IMR-90 (cell line): ENCODE measurements around the gene TMEM223. TPM values are rescaled to one million over a fixed set of nuclear protein-coding genes. Genes with fewer than 3 reads are reported as not detected.

Source experiments
- ATAC-seq: fragments of 200-7000 bp; cut with Tn5 transposase; 2 replicates; pipeline ENCODE4 v1.9.1; 2020; ENCODE audit warnings: low read depth, mild to moderate bottlenecking, moderate library complexity
- BruUV-seq: library from RNA; stranded (reverse); fragments of 400-500 nt; replicated peaks from 2 replicates; lab custom pipeline; 2021; lab: Mats Ljungman, UMichigan
- CTCF ChIA-PET: fragments of 300-600 bp; formaldehyde crosslinking; extraction: SDS; loops from one replicate; lab custom pipeline; 2021; ENCODE audit warnings: antibody characterized with exemption; lab: Yijun Ruan, JAX
- POLR2A ChIA-PET: fragments of 300-600 bp; sonication (Branson Sonifier 250); formaldehyde crosslinking; loops from one replicate; lab custom pipeline; 2022; ENCODE audit warnings: antibody characterized with exemption; ENCODE audit not compliant: unreplicated experiment; lab: Charles Lee
- DNase-seq: peaks from one replicate; pipeline ENCODE4 v3.0.0; 2013
- H2AFZ ChIP-seq: replicated peaks from 2 replicates; pipeline ENCODE3; 2013; ENCODE audit warnings: low read length, mild to moderate bottlenecking; ENCODE audit not compliant: poor library complexity
- H2AK5ac ChIP-seq: 2 replicates; pipeline ENCODE4 v1.6.1; 2013; ENCODE audit warnings: low read depth, low read length, inconsistent platforms
- H2AK9ac ChIP-seq: replicated peaks from 2 replicates; pipeline ENCODE3; 2013; ENCODE audit warnings: mild to moderate bottlenecking, low read depth, low read length, moderate library complexity; ENCODE audit not compliant: poor library complexity
- H2BK120ac ChIP-seq: 2 replicates; pipeline ENCODE4 v1.6.1; 2013; ENCODE audit warnings: low read depth, low read length, inconsistent platforms
- H2BK15ac ChIP-seq: 3 replicates; pipeline ENCODE4 v1.6.1; 2013; ENCODE audit warnings: low read depth, low read length, inconsistent platforms
- H2BK20ac ChIP-seq: 2 replicates; pipeline ENCODE4 v1.6.1; 2013; ENCODE audit warnings: low read depth, mild to moderate bottlenecking, inconsistent platforms, low read length, moderate library complexity
- H2BK5ac ChIP-seq: 2 replicates; pipeline ENCODE4 v1.6.1; 2013; ENCODE audit warnings: mild to moderate bottlenecking, low read depth, low read length, inconsistent platforms; ENCODE audit not compliant: poor library complexity, severe bottlenecking
- H3K14ac ChIP-seq: replicated peaks from 2 replicates; pipeline ENCODE4 v1.6.1; 2013; ENCODE audit warnings: low read depth, low read length, inconsistent platforms
- H3K18ac ChIP-seq: 2 replicates; pipeline ENCODE4 v1.6.1; 2013; ENCODE audit warnings: low read depth, low read length, control low read depth
- H3K23ac ChIP-seq: 2 replicates; pipeline ENCODE4 v1.6.1; 2013; ENCODE audit warnings: low read depth, low read length, inconsistent platforms
- H3K27ac ChIP-seq: 2 replicates; pipeline ENCODE4 v1.5.1; 2013; ENCODE audit warnings: mild to moderate bottlenecking, control low read depth, low read length; ENCODE audit not compliant: insufficient read depth
- H3K27me3 ChIP-seq: 2 replicates; pipeline ENCODE4 v1.6.1; 2013; ENCODE audit warnings: low read length; ENCODE audit not compliant: control insufficient read depth, insufficient read depth
- H3K36me3 ChIP-seq: 2 replicates; pipeline ENCODE4 v1.6.1; 2013; ENCODE audit warnings: low read length, mixed read lengths; ENCODE audit not compliant: control insufficient read depth, insufficient read depth
- H3K4ac ChIP-seq: 2 replicates; pipeline ENCODE4 v1.6.1; 2013; ENCODE audit warnings: low read depth, low read length, inconsistent platforms
- H3K4me1 ChIP-seq: 2 replicates; pipeline ENCODE4 v1.6.1; 2013; ENCODE audit warnings: low read length, mixed read lengths; ENCODE audit not compliant: control insufficient read depth, insufficient read depth
- H3K4me2 ChIP-seq: 2 replicates; pipeline ENCODE4 v1.6.1; 2013; ENCODE audit warnings: low read depth, mild to moderate bottlenecking, control low read depth, low read length, moderate library complexity
- H3K4me3 ChIP-seq: 2 replicates; pipeline ENCODE4 v1.5.1; 2013; ENCODE audit warnings: low read depth, mild to moderate bottlenecking, control low read depth, low read length, moderate library complexity; ENCODE audit not compliant: insufficient read depth
- H3K56ac ChIP-seq: 2 replicates; pipeline ENCODE4 v1.6.1; 2013; ENCODE audit warnings: low read length, inconsistent platforms; ENCODE audit not compliant: insufficient read depth; ENCODE audit errors: extremely low read depth
- H3K79me1 ChIP-seq, 2 experiments: 2 replicates each; pipeline ENCODE4 v1.6.1; 2013; ENCODE audit warnings: low read length in 2 of 2, inconsistent platforms in 1 of 2, low read depth in 1 of 2
- H3K9ac ChIP-seq: 2 replicates; pipeline ENCODE4 v1.6.1; 2013; ENCODE audit warnings: low read depth, low read length, control low read depth
- H3K9me1 ChIP-seq: 2 replicates; pipeline ENCODE4 v1.6.1; 2013; ENCODE audit warnings: low read length, inconsistent platforms; ENCODE audit not compliant: insufficient read depth
- H3K9me3 ChIP-seq: 2 replicates; pipeline ENCODE4 v1.6.1; 2013; ENCODE audit warnings: low read length; ENCODE audit not compliant: control insufficient read depth, insufficient read depth
- H4K20me1 ChIP-seq: 2 replicates; pipeline ENCODE4 v1.6.1; 2013; ENCODE audit warnings: low read length, inconsistent platforms; ENCODE audit not compliant: insufficient read depth
- H4K5ac ChIP-seq: 2 replicates; pipeline ENCODE4 v1.6.1; 2013; ENCODE audit warnings: mild to moderate bottlenecking, low read depth, low read length, control low read depth
- H4K8ac ChIP-seq, 2 experiments: 2 replicates each; pipeline ENCODE4 v1.6.1; 2013; ENCODE audit warnings: low read depth in 2 of 2, low read length in 2 of 2, control low read depth in 1 of 2, inconsistent platforms in 1 of 2
- H4K91ac ChIP-seq: 2 replicates; pipeline ENCODE4 v1.6.1; 2013; ENCODE audit warnings: low read depth, low read length, inconsistent platforms; ENCODE audit not compliant: insufficient read depth
- BHLHE40 ChIP-seq: fragments of 150-350 bp; IDR thresholded peaks from 2 replicates; pipeline ENCODE4 v1.6.1; 2016; ENCODE audit warnings: mild to moderate bottlenecking, low read depth, low read length
- CHD1 ChIP-seq: IDR thresholded peaks from 2 replicates; pipeline ENCODE4 v1.6.1; 2012; ENCODE audit warnings: low read depth, low read length, improper control_type of control experiment
- FOS ChIP-seq: fragments of 150-350 bp; IDR thresholded peaks from 2 replicates; pipeline ENCODE4 v1.6.1; 2016; ENCODE audit warnings: low read depth, low read length
- MAFK ChIP-seq: IDR thresholded peaks from 2 replicates; pipeline ENCODE4 v1.6.1; 2012; ENCODE audit warnings: low read depth, low read length, improper control_type of control experiment
- MAZ ChIP-seq: IDR thresholded peaks from 2 replicates; pipeline ENCODE4 v1.6.1; 2012; ENCODE audit warnings: low read depth, mild to moderate bottlenecking, low read length, improper control_type of control experiment, moderate library complexity, borderline replicate concordance
- MXI1 ChIP-seq: IDR thresholded peaks from 2 replicates; pipeline ENCODE4 v1.6.1; 2012; ENCODE audit warnings: low read depth, mild to moderate bottlenecking, low read length, moderate library complexity, borderline replicate concordance
- WGBS, 2 experiments: methylation state at CpG; one replicate each; pipeline versions ENCODE4 v1.1.5 to v1.1.7; 2013; ENCODE audit warnings: missing lambda C conversion rate in 2 of 2; ENCODE audit not compliant: insufficient read length in 1 of 2; ENCODE audit errors: extremely low coverage in 2 of 2; 5-methylcytosine and 5-hydroxymethylcytosine counted together
- dilution Hi-C: fragments of 300-500 bp; cut with HindIII; formaldehyde crosslinking; loops from one replicate; pipeline ENCODE4 v1.14.3; 2018; ENCODE audit warnings: low sequenced_read_pairs; ENCODE audit not compliant: unreplicated experiment
- in situ Hi-C: fragments of 300-500 bp; cut with MboI; formaldehyde crosslinking; loops from 3 replicates; pipeline ENCODE4 v1.14.3; 2019; ENCODE audit warnings: low sequenced_read_pairs, inconsistent platforms, mixed read lengths
- intact Hi-C: fragments of 100-400 bp; cut with micrococcal nuclease; formaldehyde crosslinking; loops from 2 replicates; pipeline ENCODE4 v1.10.0; 2022
- polyA plus RNA-seq, 3 experiments: library from polyadenylated mRNA; depleted of rRNA; stranded (reverse); fragments of >200 nt; gene quantifications; 2 replicates each; pipeline ENCODE4 v1.2.3, GENCODE V29; 2012; ENCODE audit warnings: low replicate concordance in 1 of 3
- total RNA-seq: library from RNA; depleted of rRNA; stranded (reverse); fragments of >200 nt; gene quantifications from 2 replicates; pipeline ENCODE4 v1.2.3, GENCODE V29; 2012

The TMEM223 gene
- total and polyA plus RNA-seq, 2 of the 4 experiments (the other 2 are of a cell fraction), result 9.7 to 15.7 TPM

- no peak for TF ChIP-seq MAZ
- TF ChIP-seq MXI1, result peak; percentile 66; the same call in 1 of the 2 replicates
These were observed 5.3 kb downstream of the TMEM223 start (continued) for GRCh38 chr11:62786318-62787004.

- Histone ChIP-seq H2BK15ac (no peak overlapping the region), H3K27me3 (no peaks in the 10 kb centered on the region), H3K9me3 (no peaks in the 10 kb centered on the region), H4K8ac (no peak overlapping the region), H2AK9ac (no peak overlapping the region), H2BK20ac (no peak overlapping the region), H4K20me1 (peaks cover 8% of the 10 kb centered on the region; the same call in 1 of the 2 replicates), H2BK5ac (no peak overlapping the region), H3K9me1 (no peaks in the 10 kb centered on the region), H3K14ac (no peak overlapping the region), H3K4me2 (no peak overlapping the region), H4K91ac (no peak overlapping the region), H2BK120ac (no peak overlapping the region), H3K27ac (no peak overlapping the region), H3K9ac (no peak overlapping the region), H4K5ac (no peak overlapping the region), H3K23ac (no peak overlapping the region), H3K4me1 (peaks cover 3% of the 10 kb centered on the region; the same call in 1 of the 2 replicates), H3K36me3 (peaks cover 23% of the 10 kb centered on the region; the same call in 1 of the 2 replicates), H2AK5ac (no peak overlapping the region), H2AFZ (no peak overlapping the region), H3K79me1 (peaks cover 7 to 9% of the 10 kb centered on the region in 2 experiments; a peak in 3 of 4 replicates), H3K56ac (no peak overlapping the region), H3K18ac (no peak overlapping the region), H3K4me3 (no peak overlapping the region), H3K4ac (no peak overlapping the region)
- WGBS, 2 experiments, result 100% methylated on average over 4 of the region's 7 CpGs; no CpG with 5 or more reads in 1 of the 2 experiments
- ATAC-seq (no peak), DNase-seq (no peak)
- BruUV-seq, result no TSS peak
- dilution Hi-C loops (no loop called here), in situ Hi-C loops (no loop called here), intact Hi-C loops (no loop called here)
- TF ChIP-seq FOS (no peak), CHD1 (no peak), BHLHE40 (no peak), MAZ (no peak), MAFK (no peak)
- CTCF ChIA-PET, result no interaction called here
- POLR2A ChIA-PET, result no interaction called here
These were observed 9.1 kb downstream of the TMEM223 start for GRCh38 chr11:62782753-62783152.
